Smooth muscle cell (in vitro differentiated cells): ENCODE data around the gene AGTPBP1. TPM values are rescaled to one million over a fixed set of nuclear protein-coding genes. Genes with fewer than 3 reads are reported as not detected.

Experiments
- DNase-seq: peaks from one replicate; lab custom pipeline; 2025; ENCODE audit not compliant: unreplicated experiment; lab: John Stamatoyannopoulos, UW
- H2AFZ ChIP-seq: fragments of 200-600 bp; sonication (generic); 2 replicates; pipeline ENCODE4 v1.6.0; 2016; ENCODE audit warnings: antibody characterized with exemption, low read depth, mild to moderate bottlenecking
- H3F3A ChIP-seq: fragments of 200-600 bp; sonication (generic); 2 replicates; pipeline ENCODE4 v1.6.0; 2017; ENCODE audit warnings: antibody characterized with exemption, low read depth
- H3K27ac ChIP-seq: fragments of 200-600 bp; sonication (generic); 2 replicates; pipeline ENCODE4 v1.5.1; 2016; ENCODE audit warnings: low read depth, mild to moderate bottlenecking
- H3K27me3 ChIP-seq: fragments of 200-600 bp; sonication (generic); 2 replicates; pipeline ENCODE4 v1.6.1; 2016; ENCODE audit warnings: low read depth, mild to moderate bottlenecking
- H3K36me3 ChIP-seq: fragments of 200-600 bp; sonication (generic); 2 replicates; pipeline ENCODE4 v1.5.1; 2016; ENCODE audit warnings: low read depth
- H3K4me1 ChIP-seq: fragments of 200-600 bp; sonication (generic); 2 replicates; pipeline ENCODE4 v1.5.1; 2016; ENCODE audit warnings: low read depth
- H3K4me2 ChIP-seq: fragments of 200-600 bp; sonication (generic); 2 replicates; pipeline ENCODE4 v1.6.0; 2016; ENCODE audit warnings: mild to moderate bottlenecking
- H3K4me3 ChIP-seq: fragments of 200-600 bp; sonication (generic); 2 replicates; pipeline ENCODE4 v1.5.1; 2016; ENCODE audit warnings: mild to moderate bottlenecking
- H3K79me2 ChIP-seq: fragments of 200-600 bp; sonication (generic); 2 replicates; pipeline ENCODE4 v1.6.0; 2016; ENCODE audit warnings: low read depth, mild to moderate bottlenecking
- H3K9ac ChIP-seq: fragments of 200-600 bp; sonication (generic); 2 replicates; pipeline ENCODE4 v1.6.0; 2016; ENCODE audit warnings: low read depth
- H3K9me3 ChIP-seq: fragments of 200-600 bp; sonication (generic); replicated peaks from 2 replicates; pipeline ENCODE4 v1.5.1; 2016; ENCODE audit warnings: low read depth
- H4K20me1 ChIP-seq: fragments of 200-600 bp; sonication (generic); 2 replicates; pipeline ENCODE4 v1.6.0; 2016; ENCODE audit warnings: low read depth
- WGBS: methylation state at CpG from one replicate; pipeline ENCODE4 v1.1.7; 2016; ENCODE audit warnings: low lambda C conversion rate; 5-methylcytosine and 5-hydroxymethylcytosine counted together
- polyA plus RNA-seq: library from polyadenylated mRNA; unstranded; fragments of >200 nt; fragmentation: Nextera tagmentation; extraction: Ambion mirVana; gene quantifications from 2 replicates; pipeline ENCODE4 v1.2.1, GENCODE V29; 2016
- total RNA-seq: library from RNA; depleted of rRNA; stranded (reverse); fragments of >200 nt; gene quantifications from 2 replicates; pipeline ENCODE4 v1.2.3, GENCODE V29; 2014
- TF ChIP-seq, protein P1 (sequence below): fragments of 200-600 bp; sonication (generic); IDR thresholded peaks from 2 replicates; pipeline ENCODE4 v1.5.1; 2017; ENCODE audit warnings: borderline replicate concordance, mild to moderate bottlenecking, antibody characterized with exemption; ENCODE audit not compliant: insufficient read depth, poor library complexity, severe bottlenecking

Gene AGTPBP1
- total and polyA plus RNA-seq, 2 experiments from 2014 or later, result 4.6 to 7.0 TPM

GRCh38 chr9:85730916-85731630 lies 10.7 kb downstream of the AGTPBP1 start:
- Histone ChIP-seq H3K9me3 (no peaks in the 10 kb centered on the region), H3K4me1 (no peaks in the 10 kb centered on the region), H3K27me3 (no peaks in the 10 kb centered on the region), H3K79me2 (peaks cover 29% of the 10 kb centered on the region), H3K27ac (no peak overlapping the region), H3F3A (no peaks in the 10 kb centered on the region), H3K4me2 (no peak overlapping the region), H4K20me1 (peaks cover 3% of the 10 kb centered on the region), H2AFZ (no peak overlapping the region), H3K9ac (no peak overlapping the region), H3K36me3 (no peaks in the 10 kb centered on the region), H3K4me3 (no peak overlapping the region)
- no peak for DNase-seq
- 91% methylated on average over 4 of the region's 4 CpGs for WGBS
- TF ChIP-seq, protein P1, sequence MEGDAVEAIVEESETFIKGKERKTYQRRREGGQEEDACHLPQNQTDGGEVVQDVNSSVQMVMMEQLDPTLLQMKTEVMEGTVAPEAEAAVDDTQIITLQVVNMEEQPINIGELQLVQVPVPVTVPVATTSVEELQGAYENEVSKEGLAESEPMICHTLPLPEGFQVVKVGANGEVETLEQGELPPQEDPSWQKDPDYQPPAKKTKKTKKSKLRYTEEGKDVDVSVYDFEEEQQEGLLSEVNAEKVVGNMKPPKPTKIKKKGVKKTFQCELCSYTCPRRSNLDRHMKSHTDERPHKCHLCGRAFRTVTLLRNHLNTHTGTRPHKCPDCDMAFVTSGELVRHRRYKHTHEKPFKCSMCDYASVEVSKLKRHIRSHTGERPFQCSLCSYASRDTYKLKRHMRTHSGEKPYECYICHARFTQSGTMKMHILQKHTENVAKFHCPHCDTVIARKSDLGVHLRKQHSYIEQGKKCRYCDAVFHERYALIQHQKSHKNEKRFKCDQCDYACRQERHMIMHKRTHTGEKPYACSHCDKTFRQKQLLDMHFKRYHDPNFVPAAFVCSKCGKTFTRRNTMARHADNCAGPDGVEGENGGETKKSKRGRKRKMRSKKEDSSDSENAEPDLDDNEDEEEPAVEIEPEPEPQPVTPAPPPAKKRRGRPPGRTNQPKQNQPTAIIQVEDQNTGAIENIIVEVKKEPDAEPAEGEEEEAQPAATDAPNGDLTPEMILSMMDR, result no peak

- peaks cover 21% of the 10 kb centered on the region for H3K79me2 ChIP-seq
- H4K20me1 ChIP-seq, result no peaks in the 10 kb centered on the region
- no peaks in the 10 kb centered on the region for H3K9me3 ChIP-seq
These were observed 11.9 kb downstream of the AGTPBP1 start for GRCh38 chr9:85729882-85730281.

DNA sequence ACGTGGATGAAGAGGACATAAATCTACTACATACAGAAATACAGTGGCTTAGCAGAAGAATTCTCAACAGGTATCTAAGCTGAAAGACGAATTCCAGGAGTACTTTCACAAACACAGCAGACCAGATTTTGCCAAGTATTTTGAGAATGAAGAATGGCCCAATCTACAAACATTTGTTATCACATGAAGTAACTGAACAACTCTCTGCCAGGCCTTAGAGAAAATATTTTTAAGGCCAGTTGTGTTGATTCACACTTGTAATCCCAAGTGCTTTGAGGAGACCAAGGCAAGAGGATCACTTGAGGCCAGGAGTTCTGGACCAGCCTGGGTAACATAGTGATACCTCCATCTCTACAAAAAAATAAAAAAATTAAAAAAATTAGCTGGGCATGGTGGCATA lies 14.3 kb downstream of the AGTPBP1 start:
- H4K20me1 ChIP-seq, result no peaks in the 10 kb centered on the region
- no peak for DNase-seq
- TF ChIP-seq, protein P1, result no peak
- H3K4me2 ChIP-seq, result no peak overlapping the region
- H3F3A ChIP-seq, result no peaks in the 10 kb centered on the region
- no peaks in the 10 kb centered on the region for H3K4me1 ChIP-seq
- no peak overlapping the region for H3K27ac ChIP-seq
- peaks cover 10% of the 10 kb centered on the region for H3K79me2 ChIP-seq
- no peaks in the 10 kb centered on the region for H3K9me3 ChIP-seq
- H3K27me3 ChIP-seq, result no peaks in the 10 kb centered on the region
- no peak overlapping the region for H3K9ac ChIP-seq
- no peaks in the 10 kb centered on the region for H3K36me3 ChIP-seq
- no peak overlapping the region for H3K4me3 ChIP-seq
- WGBS, result 75% methylated on average over 2 of the region's 2 CpGs
- no peak overlapping the region for H2AFZ ChIP-seq

More at GRCh38 chr9:85729882-85730281, 11.9 kb downstream of the AGTPBP1 start:
- Histone ChIP-seq H3K27me3 (no peaks in the 10 kb centered on the region), H3K4me2 (no peak overlapping the region), H3K36me3 (no peaks in the 10 kb centered on the region), H3K4me1 (no peaks in the 10 kb centered on the region), H3K27ac (no peak overlapping the region), H3K9ac (no peak overlapping the region), H2AFZ (no peak overlapping the region), H3F3A (no peaks in the 10 kb centered on the region), H3K4me3 (no peak overlapping the region)
- TF ChIP-seq, protein P1, result no peak
- DNase-seq, result no peak

DNA sequence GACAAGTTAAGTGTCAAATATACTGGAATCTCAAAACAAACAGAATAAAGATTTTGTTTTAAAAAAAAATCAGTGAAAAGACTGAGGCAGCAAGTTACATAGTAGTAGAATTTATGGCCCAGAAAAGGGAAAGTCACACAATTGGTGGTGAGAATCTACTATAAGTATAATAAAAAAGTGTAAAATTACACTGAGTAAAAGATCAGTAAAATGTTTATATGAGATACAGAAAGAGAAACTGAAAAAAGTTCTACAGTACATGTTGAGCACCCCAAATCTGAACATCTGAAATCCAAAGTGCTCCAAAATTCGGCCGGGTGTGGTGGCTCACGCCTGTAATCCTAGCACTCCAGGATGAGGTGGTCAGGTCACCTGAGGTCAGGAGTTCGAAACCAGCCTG lies 15.0 kb downstream of the AGTPBP1 start:
- Histone ChIP-seq H3K4me1 (no peaks in the 10 kb centered on the region), H2AFZ (no peak overlapping the region), H3K27ac (no peak overlapping the region), H4K20me1 (no peaks in the 10 kb centered on the region), H3K9me3 (no peaks in the 10 kb centered on the region), H3F3A (no peaks in the 10 kb centered on the region), H3K79me2 (peaks cover 8% of the 10 kb centered on the region), H3K27me3 (no peaks in the 10 kb centered on the region), H3K4me2 (no peak overlapping the region), H3K9ac (no peak overlapping the region), H3K4me3 (no peak overlapping the region), H3K36me3 (no peaks in the 10 kb centered on the region)
- 95% methylated on average over 4 of the region's 4 CpGs for WGBS
- DNase-seq, result no peak
- TF ChIP-seq, protein P1, result no peak
